ENCODE data around the gene TLE1.

Gene TLE1

DNA sequence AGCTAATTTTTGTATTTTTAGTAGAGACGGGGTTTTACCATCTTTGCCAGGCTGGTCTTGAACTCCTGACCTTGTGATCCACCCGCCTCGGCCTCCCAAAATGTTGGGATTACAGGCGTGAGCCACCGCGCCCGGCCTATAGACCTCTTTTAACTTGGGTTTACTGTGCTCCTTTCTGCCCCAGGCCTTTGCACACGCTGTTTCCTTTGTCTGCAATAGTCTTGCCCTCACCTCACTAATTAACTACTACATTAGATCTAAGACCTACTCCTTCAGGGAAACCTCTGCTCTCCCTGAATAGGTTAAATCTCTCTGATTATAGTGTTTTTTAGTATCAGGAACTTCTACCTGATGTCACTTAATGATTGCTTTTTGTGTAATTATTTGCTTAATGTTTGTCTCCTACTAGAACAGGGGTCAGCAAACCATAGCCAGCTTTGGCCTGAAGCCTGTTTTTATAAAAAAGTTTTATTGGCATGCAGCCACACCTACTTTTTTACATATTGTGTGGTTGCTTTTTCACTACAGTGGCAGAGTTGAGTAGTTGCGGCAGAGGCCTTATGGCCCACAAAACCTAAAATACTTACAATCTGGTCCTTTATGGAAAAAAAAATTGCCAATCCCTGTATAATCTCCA is 31.2 kb upstream of the TLE1 start:
- TF ChIP-seq, protein P1, sequence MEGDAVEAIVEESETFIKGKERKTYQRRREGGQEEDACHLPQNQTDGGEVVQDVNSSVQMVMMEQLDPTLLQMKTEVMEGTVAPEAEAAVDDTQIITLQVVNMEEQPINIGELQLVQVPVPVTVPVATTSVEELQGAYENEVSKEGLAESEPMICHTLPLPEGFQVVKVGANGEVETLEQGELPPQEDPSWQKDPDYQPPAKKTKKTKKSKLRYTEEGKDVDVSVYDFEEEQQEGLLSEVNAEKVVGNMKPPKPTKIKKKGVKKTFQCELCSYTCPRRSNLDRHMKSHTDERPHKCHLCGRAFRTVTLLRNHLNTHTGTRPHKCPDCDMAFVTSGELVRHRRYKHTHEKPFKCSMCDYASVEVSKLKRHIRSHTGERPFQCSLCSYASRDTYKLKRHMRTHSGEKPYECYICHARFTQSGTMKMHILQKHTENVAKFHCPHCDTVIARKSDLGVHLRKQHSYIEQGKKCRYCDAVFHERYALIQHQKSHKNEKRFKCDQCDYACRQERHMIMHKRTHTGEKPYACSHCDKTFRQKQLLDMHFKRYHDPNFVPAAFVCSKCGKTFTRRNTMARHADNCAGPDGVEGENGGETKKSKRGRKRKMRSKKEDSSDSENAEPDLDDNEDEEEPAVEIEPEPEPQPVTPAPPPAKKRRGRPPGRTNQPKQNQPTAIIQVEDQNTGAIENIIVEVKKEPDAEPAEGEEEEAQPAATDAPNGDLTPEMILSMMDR (conservative IDR thresholded peaks at IDR 0.05; ENCODE audit: low read depth): no peak
- DNase-seq (ENCODE audit: low spot score): no peak
- H3K27ac ChIP-seq: no peak overlapping the region
- CTCF ChIA-PET: no interaction called here
- POLR2A ChIA-PET (ENCODE audit: low non-redundant PET): no interaction called here

DNA sequence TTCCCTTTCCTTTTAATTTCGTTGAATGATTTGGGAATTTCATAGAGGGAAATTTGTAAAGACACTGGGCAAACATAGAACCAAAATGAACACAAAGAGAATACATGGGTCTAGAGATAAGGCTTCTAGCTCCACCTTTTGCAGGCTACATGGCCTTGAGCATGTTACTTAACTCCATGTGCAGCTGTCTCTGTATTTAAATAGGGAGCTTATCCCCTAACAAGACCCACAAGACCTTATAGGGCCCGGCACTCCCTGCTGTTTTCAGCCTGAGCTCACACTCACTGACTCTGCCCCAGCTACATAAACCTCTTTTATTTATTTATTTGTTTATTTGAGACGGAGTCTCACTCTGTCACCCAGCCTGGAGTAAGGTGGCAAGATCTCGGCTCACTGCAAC is 30.6 kb upstream of the TLE1 start:
- no peak for DNase-seq (ENCODE audit: low spot score)
- H3K27ac ChIP-seq: no peak overlapping the region
- POLR2A ChIA-PET (ENCODE audit: low non-redundant PET): no interaction called here
- CTCF ChIA-PET: no interaction called here
- TF ChIP-seq, protein P1 (conservative IDR thresholded peaks at IDR 0.05; ENCODE audit: low read depth): no peak

DNA sequence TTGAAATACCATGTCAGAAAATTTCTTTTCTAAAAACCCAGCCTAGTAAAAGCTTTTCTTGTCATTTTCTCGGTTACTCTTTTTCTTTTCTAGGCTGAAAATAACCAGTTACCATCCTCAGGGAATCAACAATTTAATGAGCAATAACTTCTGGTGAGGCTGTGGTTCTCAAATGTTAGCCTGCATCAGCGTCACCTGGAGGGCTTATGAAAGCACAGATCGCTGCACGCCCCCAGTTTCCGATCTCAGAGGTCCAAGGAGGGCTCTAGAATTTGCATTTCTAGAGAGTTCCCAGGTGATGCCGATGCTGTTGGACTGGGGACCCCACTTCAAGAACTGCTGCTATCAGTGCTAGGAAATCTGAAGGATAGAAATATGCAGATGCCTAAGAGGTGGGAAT is 28.9 kb upstream of the TLE1 start:
- TF ChIP-seq, protein P1 (conservative IDR thresholded peaks at IDR 0.05; ENCODE audit: low read depth): no peak
- CTCF ChIA-PET: no interaction called here

DNA sequence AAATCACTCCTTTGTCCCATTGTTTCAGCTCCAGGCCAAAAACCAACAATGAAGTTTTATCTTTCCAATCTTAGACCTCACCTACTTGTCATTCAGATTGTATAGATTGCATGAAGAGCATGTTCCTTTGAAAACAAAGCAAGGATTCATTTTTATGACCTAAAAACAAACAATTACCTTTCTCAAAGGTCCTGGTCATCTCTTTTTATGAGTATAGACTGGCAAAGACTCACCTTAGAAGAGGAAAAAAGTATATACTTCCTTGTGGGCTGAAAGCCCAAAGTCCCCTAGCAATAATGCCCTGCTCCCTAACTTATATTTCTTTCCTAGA is 28.4 kb upstream of the TLE1 start:
- POLR2A ChIA-PET (ENCODE audit: low non-redundant PET): interaction anchor here (0.6 to 0.7 kb wide), 2 partner anchors 11 to 649 kb away, joined by 3 to 4 read pairs; no protein-coding TSS in a partner anchor
- no peak for DNase-seq (ENCODE audit: low spot score)
- H3K27ac ChIP-seq: no peak overlapping the region
- CTCF ChIA-PET: no interaction called here
- TF ChIP-seq, protein P1 (conservative IDR thresholded peaks at IDR 0.05; ENCODE audit: low read depth): no peak

More for the DNA sequence above, 28.9 kb upstream of the TLE1 start:
- no peak for DNase-seq (ENCODE audit: low spot score)
- no peak overlapping the region for H3K27ac ChIP-seq
- POLR2A ChIA-PET (ENCODE audit: low non-redundant PET): no interaction called here

DNA sequence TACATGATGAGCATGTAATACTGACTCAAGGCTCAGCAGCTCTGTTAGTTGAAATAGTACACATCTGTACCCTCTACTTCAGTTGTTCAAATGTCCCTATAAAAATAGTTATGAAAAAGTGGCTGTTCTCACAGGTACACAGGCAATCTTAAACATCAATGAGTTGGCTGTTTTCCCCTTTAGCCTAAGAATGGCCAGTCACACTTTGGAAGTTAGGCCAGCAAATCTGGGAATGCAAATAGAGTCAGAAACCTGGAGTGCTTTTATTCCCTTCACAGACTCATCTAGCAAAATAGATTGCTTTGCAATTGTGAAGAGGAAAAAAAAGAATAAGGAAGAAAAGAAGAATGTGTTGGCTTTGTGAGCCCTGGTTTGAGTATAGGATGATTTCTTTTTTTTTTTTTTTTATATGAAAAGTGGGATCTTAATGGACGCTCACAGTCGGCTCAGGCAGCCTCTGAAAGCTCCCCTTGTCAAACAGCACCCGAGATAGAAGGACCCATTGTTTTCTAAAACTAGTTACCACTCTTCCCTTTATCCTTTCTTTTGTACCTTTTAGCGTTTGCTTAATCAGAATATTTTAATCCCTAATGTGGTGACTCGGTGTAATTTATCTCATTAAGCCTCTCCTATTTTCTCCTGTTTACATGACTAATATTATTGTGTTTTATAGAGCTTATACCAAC is 27.9 kb upstream of the TLE1 start:
- TF ChIP-seq, protein P1 (conservative IDR thresholded peaks at IDR 0.05; ENCODE audit: low read depth): no peak
- no peak for DNase-seq (ENCODE audit: low spot score)
- POLR2A ChIA-PET (ENCODE audit: low non-redundant PET): interaction anchor here (0.6 to 0.7 kb wide), 2 partner anchors 12 to 650 kb away, joined by 3 to 4 read pairs; no protein-coding TSS in a partner anchor
- CTCF ChIA-PET: no interaction called here
- no peak overlapping the region for H3K27ac ChIP-seq

DNA sequence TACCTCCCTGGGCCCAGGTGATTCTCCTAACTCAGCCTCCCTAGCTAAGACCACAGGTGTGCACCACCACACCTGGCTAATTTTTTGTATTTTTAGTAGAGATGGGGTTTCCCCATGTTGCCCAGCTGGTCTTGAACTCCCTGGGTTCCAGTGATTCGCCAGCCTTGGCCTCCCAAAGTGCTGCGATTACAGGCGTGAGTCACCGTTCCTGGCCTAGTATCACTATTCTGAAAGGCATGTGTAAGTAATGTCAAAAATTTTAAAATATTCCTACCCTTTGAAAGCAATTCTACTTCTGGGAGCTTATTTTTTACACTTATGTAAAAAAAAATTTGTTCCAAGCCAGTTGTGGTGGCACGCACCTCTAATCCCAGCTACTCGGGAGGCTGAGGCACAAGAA is 27.1 kb upstream of the TLE1 start:
- POLR2A ChIA-PET (ENCODE audit: low non-redundant PET): no interaction called here
- CTCF ChIA-PET: no interaction called here
- TF ChIP-seq, protein P1 (conservative IDR thresholded peaks at IDR 0.05; ENCODE audit: low read depth): no peak
- no peak overlapping the region for H3K27ac ChIP-seq
- no peak for DNase-seq (ENCODE audit: low spot score)

Data from RWPE1 (cell line).